Endothelial cell of umbilical vein (primary cell): ENCODE results near the gene ETV3L. TPM values are rescaled to one million over a fixed set of nuclear protein-coding genes. Genes with fewer than 3 reads are reported as not detected.

Source experiments
- BruUV-seq: library from RNA; stranded (reverse); fragments of 400-500 nt; replicated peaks from 2 replicates; lab custom pipeline; 2021; lab: Mats Ljungman, UMichigan
- CTCF ChIA-PET: fragments of 300-600, 350-600 bp; sonication (Branson Sonifier 250); formaldehyde crosslinking; loops from one replicate; lab custom pipeline; 2021; ENCODE audit warnings: antibody characterized with exemption, inconsistent platforms; lab: Charles Lee
- POLR2A ChIA-PET: fragments of 300-600, 350-600 bp; sonication (Branson Sonifier 250); formaldehyde crosslinking; loops from one replicate; lab custom pipeline; 2021; ENCODE audit warnings: antibody characterized with exemption, inconsistent platforms; lab: Charles Lee
- DNase-seq: peaks from one replicate; pipeline ENCODE4 v3.0.0-alpha.2; 2011; ENCODE audit warnings: low read depth, low spot score
- FAIRE-seq: peaks from 2 replicates; lab custom pipeline; 2011; peaks lifted over from hg19 to GRCh38; lab: Jason Lieb, UNC
- H2AFZ ChIP-seq: 2 replicates; pipeline ENCODE4 v1.6.0; 2012; ENCODE audit warnings: low read depth, low read length, control low read depth, inconsistent platforms
- H3K27ac ChIP-seq: 2 replicates; pipeline ENCODE4 v1.5.1; 2011; ENCODE audit warnings: low read depth, mild to moderate bottlenecking, control low read depth, low read length, moderate library complexity; ENCODE audit not compliant: insufficient read depth
- H3K27me3 ChIP-seq, 2 experiments: 2 replicates each; pipeline versions ENCODE4 v1.6.0 to v1.6.1; 2011; ENCODE audit warnings: low read length in 2 of 2, mixed read lengths in 1 of 2; ENCODE audit not compliant: control insufficient read depth in 2 of 2, insufficient read depth in 2 of 2
- H3K36me3 ChIP-seq, 2 experiments: 2 replicates in 1 of 2; 3 replicates in 1 of 2; pipeline ENCODE4 v1.5.1; 2011; ENCODE audit warnings: low read length in 2 of 2, mild to moderate bottlenecking in 1 of 2, moderate library complexity in 1 of 2; ENCODE audit not compliant: control insufficient read depth in 2 of 2, insufficient read depth in 2 of 2; ENCODE audit errors: extremely low read depth in 1 of 2
- H3K4me1 ChIP-seq: 3 replicates; pipeline ENCODE4 v1.5.1; 2011; ENCODE audit warnings: mild to moderate bottlenecking, low read length; ENCODE audit not compliant: control insufficient read depth, insufficient read depth; ENCODE audit errors: extremely low read depth
- H3K4me2 ChIP-seq: 2 replicates; pipeline ENCODE4 v1.6.1; 2011; ENCODE audit warnings: low read length, control low read depth, mixed read lengths; ENCODE audit not compliant: insufficient read depth
- H3K4me3 ChIP-seq, 3 experiments: fragments of 200-600 bp in 1 of 3; sonication (generic), shearing (Covaris generic) in 1 of 3; replicated peaks in 1 of 3; 2 replicates each; pipeline ENCODE4 v1.5.1; 2011 to 2016; ENCODE audit warnings: control low read depth in 3 of 3, low read length in 3 of 3, mild to moderate bottlenecking in 2 of 3, inconsistent platforms in 1 of 3, low read depth in 1 of 3, moderate library complexity in 1 of 3; ENCODE audit not compliant: insufficient read depth in 1 of 3
- H3K79me2 ChIP-seq: 2 replicates; pipeline ENCODE4 v1.6.0; 2012; ENCODE audit warnings: low read length, inconsistent platforms; ENCODE audit not compliant: control insufficient read depth, insufficient read depth
- H3K9ac ChIP-seq: replicated peaks from 2 replicates; pipeline ENCODE3; 2011; ENCODE audit warnings: low read length, control low read depth; ENCODE audit not compliant: insufficient read depth; ENCODE audit errors: extremely low read depth
- H3K9me1 ChIP-seq: replicated peaks from 3 replicates; pipeline ENCODE4 v1.6.0; 2011; ENCODE audit warnings: mild to moderate bottlenecking, low read length; ENCODE audit not compliant: control insufficient read depth, insufficient read depth; ENCODE audit errors: extremely low read depth
- H3K9me3 ChIP-seq: replicated peaks from 2 replicates; pipeline ENCODE4 v1.5.1; 2012; ENCODE audit warnings: low read length, inconsistent platforms; ENCODE audit not compliant: control insufficient read depth, insufficient read depth
- H4K20me1 ChIP-seq: replicated peaks from 2 replicates; pipeline ENCODE3; 2011; ENCODE audit warnings: mild to moderate bottlenecking, low read length; ENCODE audit not compliant: control insufficient read depth, insufficient read depth; ENCODE audit errors: extremely low read depth
- CTCF ChIP-seq, 2 donors: IDR thresholded peaks; 1 replicate in 1 of 2; 2 replicates in 1 of 2; pipeline ENCODE4 v1.5.1; 2011; ENCODE audit warnings: low read length in 2 of 2, mild to moderate bottlenecking in 2 of 2, moderate library complexity in 2 of 2, control low read depth in 1 of 2, inconsistent platforms in 1 of 2, low read depth in 1 of 2; ENCODE audit not compliant: insufficient read depth in 1 of 2; ENCODE audit errors: extremely low read depth in 1 of 2
- EZH2 ChIP-seq: IDR thresholded peaks from 2 replicates; pipeline ENCODE4 v1.6.1; 2012; ENCODE audit warnings: borderline replicate concordance, low read depth, mild to moderate bottlenecking, moderate library complexity, low read length, inconsistent platforms; ENCODE audit not compliant: severe bottlenecking
- FOS ChIP-seq: IDR thresholded peaks from 2 replicates; pipeline ENCODE4 v1.6.1; 2011; ENCODE audit warnings: mild to moderate bottlenecking, low read length, moderate library complexity, borderline replicate concordance; ENCODE audit not compliant: insufficient read depth
- GATA2 ChIP-seq: IDR thresholded peaks from 2 replicates; pipeline ENCODE4 v1.7.0; 2011; ENCODE audit warnings: low read depth, mild to moderate bottlenecking, moderate library complexity, mixed read lengths, low read length; ENCODE audit not compliant: insufficient read length, insufficient read depth
- JUN ChIP-seq: IDR thresholded peaks from 2 replicates; pipeline ENCODE4 v1.6.1; 2011; ENCODE audit warnings: borderline replicate concordance, low read depth; ENCODE audit not compliant: insufficient read length, insufficient read depth
- POLR2A ChIP-seq: IDR thresholded peaks from 2 replicates; pipeline ENCODE4 v1.6.1; 2012; ENCODE audit warnings: low read depth, mild to moderate bottlenecking, control low read depth, low read length
- POLR2AphosphoS5 ChIP-seq: IDR thresholded peaks from 2 replicates; pipeline ENCODE4 v1.6.1; 2012; ENCODE audit warnings: low read depth, mild to moderate bottlenecking, control low read depth, low read length, moderate library complexity; ENCODE audit not compliant: insufficient read depth
- dilution Hi-C: fragments of 300-500 bp; cut with MboI; formaldehyde crosslinking; loops from one replicate; pipeline ENCODE4 v1.15.0; 2019; ENCODE audit warnings: low sequenced_read_pairs; ENCODE audit not compliant: extremely low pct_ligation_motif_present
- intact Hi-C: fragments of 100-400 bp; cut with micrococcal nuclease; formaldehyde crosslinking; loops from one replicate; pipeline ENCODE4 v1.10.0; 2022
- polyA plus RNA-seq, 4 experiments: library from polyadenylated mRNA; depleted of rRNA in 3 of 4; stranded (reverse) in 3 of 4; unstranded in 1 of 4; fragments of >200 nt; gene quantifications; 2 replicates each; pipeline versions ENCODE4 v1.2.1 to v1.2.3, GENCODE V29; 2011 to 2012; ENCODE audit warnings: missing spikeins in 1 of 4
- total RNA-seq: library from RNA; stranded (reverse); gene quantifications from 2 replicates; pipeline ENCODE4 v1.2.3, GENCODE V29; 2021

Gene ETV3L
- total and polyA plus RNA-seq, 2 donors (not counting 3 experiments of a cell fraction or from before 2014, with no cell fraction given) = not detected

GRCh38 chr1:157117527-157118057 is 18.0 kb upstream of the ETV3L start:
- DNase-seq (no peak), FAIRE-seq (no peak)
- Histone ChIP-seq H3K36me3 (no peaks in the 10 kb centered on the region), H3K79me2 (no peaks in the 10 kb centered on the region), H3K9me3 (no peaks in the 10 kb centered on the region), H3K4me2 (no peak overlapping the region), H3K9ac (no peak overlapping the region), H3K4me3 (no peak overlapping the region), H2AFZ (no peak overlapping the region), H3K4me1 (no peaks in the 10 kb centered on the region), H4K20me1 (no peaks in the 10 kb centered on the region), H3K9me1 (no peaks in the 10 kb centered on the region), H3K27me3 (peaks cover 0 to 8% of the 10 kb centered on the region in 2 experiments), H3K27ac (no peak overlapping the region)
- POLR2A ChIA-PET = no interaction called here
- intact Hi-C loops (no loop called here), dilution Hi-C loops (no loop called here)
- CTCF ChIA-PET = interaction anchor here (4.7 kb wide), 1 partner anchor 27 kb away, joined by 29 read pairs; no protein-coding TSS in a partner anchor
- TF ChIP-seq CTCF (IDR thresholded peaks at IDR 0.05; ENCODE audit: extremely low read depth in 1 of 2, insufficient read depth in 1 of 2, low read depth in 1 of 2, low read length in 2 of 2) (no peak), FOS (no peak), JUN (no peak), POLR2AphosphoS5 (no peak), GATA2 (no peak), POLR2A (no peak), EZH2 (no peak)
- BruUV-seq = no TSS peak
